ENCODE data around the gene ZCWPW1. TPM values are rescaled to one million over a fixed set of nuclear protein-coding genes. Genes with fewer than 3 reads are reported as not detected.

The ZCWPW1 gene
- total and polyA plus RNA-seq, 2 donors (not counting 1 experiment from before 2014, with no cell fraction given): 11.3 to 28.0 TPM

- Histone ChIP-seq H3K27ac (ENCODE audit: low read length in 2 of 2) (no peak overlapping the region), H3K4me2 (replicated peaks; ENCODE audit: low read depth, low read length, poor library complexity, severe bottlenecking) (no peak overlapping the region), H3K9ac (ENCODE audit: low read length) (no peak overlapping the region), H3K4me3 (ENCODE audit: control extremely low read depth in 1 of 5, extremely low read depth in 1 of 5, insufficient read depth in 1 of 5, low read depth in 2 of 5, low read length in 4 of 5) (no peak overlapping the region), H3K4me1 (ENCODE audit: control insufficient read depth in 2 of 2, insufficient read depth in 2 of 2, low read length in 2 of 2) (peaks cover 3 to 4% of the 10 kb centered on the region in 2 donors), H3K79me2 (ENCODE audit: control insufficient read depth, insufficient read depth, low read length) (peaks cover 25% of the 10 kb centered on the region), H3K36me3 (replicated peaks in 1 of 2; ENCODE audit: control extremely low read depth in 1 of 2, control insufficient read depth in 1 of 2, extremely low read depth in 1 of 2, insufficient read depth in 2 of 2, low read length in 1 of 2) (peaks cover 4 to 31% of the 10 kb centered on the region in 2 experiments), H2AFZ (ENCODE audit: insufficient read depth, low read depth, low read length, poor library complexity, severe bottlenecking) (no peak overlapping the region), H4K20me1 (ENCODE audit: control insufficient read depth, insufficient read depth, low read length, poor library complexity, severe bottlenecking) (peaks cover 33% of the 10 kb centered on the region), H3K9me3 (ENCODE audit: control extremely low read depth in 1 of 3, control insufficient read depth in 2 of 3, insufficient read depth in 1 of 3, low read length in 2 of 3) (no peaks in the 10 kb centered on the region), H3K27me3 (replicated peaks in 1 of 4; ENCODE audit: control extremely low read depth in 1 of 4, control insufficient read depth in 3 of 4, insufficient read depth in 4 of 4, low read length in 3 of 4) (no peaks in the 10 kb centered on the region)
- Mint-ChIP-seq H3K4me3 (no peak overlapping the region), H3K27me3 (no peaks in the 10 kb centered on the region), H3K27ac (no peak overlapping the region), H3K9me3 (ENCODE audit: insufficient read depth) (no peaks in the 10 kb centered on the region), H3K4me1 (peaks cover 3% of the 10 kb centered on the region)
- ChIA-PET CTCF (interaction anchor here (1.1 to 2.6 kb wide), 6 partner anchors 15 to 124 kb away, joined by 3 to 15 read pairs (median 6); partner anchors contain the start of gene TSC22D4), POLR2A (interaction anchor here (0.6 kb wide), 1 partner anchor 11 kb away, joined by 7 read pairs; no protein-coding TSS in a partner anchor)
- ATAC-seq (ENCODE audit: low read depth): no peak
- no peak for DNase-seq
- intact Hi-C loops (cut with micrococcal nuclease): no loop called here
- no peak for TF ChIP-seq CTCF (IDR thresholded peaks at IDR 0.05)
- 80% methylated on average over 1 of the region's 2 CpGs for WGBS (ENCODE audit: insufficient coverage)
Measured at GRCh38 chr7:100464791-100465190, 36.3 kb upstream of the ZCWPW1 start.

DNA sequence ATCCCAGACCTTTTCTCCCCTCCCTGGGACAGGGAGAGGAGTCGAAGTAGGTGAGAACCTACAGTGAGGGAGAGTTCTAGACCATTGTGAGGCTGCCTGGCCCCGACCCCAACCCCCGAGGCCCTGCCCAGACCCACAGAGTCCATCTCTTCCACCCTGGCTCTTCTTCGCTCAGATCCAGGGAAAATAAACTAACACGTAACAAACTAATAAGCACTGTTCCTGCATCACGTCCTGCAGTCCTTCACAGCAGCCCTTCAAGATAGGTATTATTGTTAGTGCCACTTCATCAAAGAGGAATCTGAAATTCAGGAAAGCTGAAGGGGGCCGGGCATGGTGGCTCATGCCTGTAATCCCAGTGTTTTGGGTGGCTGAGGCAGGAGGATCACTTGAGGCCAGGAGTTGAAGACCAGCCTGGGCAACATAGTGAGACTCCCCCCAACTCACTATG is 35.7 kb upstream of the ZCWPW1 start, which contains the start of gene SPACDR:
Gene SPACDR, minus strand, starts transcription at position 51 of the 451 bp plus-strand sequence. CDS start 235 bp downstream, outside the sequence.
- Mint-ChIP-seq H3K27me3 (no peaks in the 10 kb centered on the region), H3K9me3 (ENCODE audit: insufficient read depth) (no peaks in the 10 kb centered on the region), H3K4me1 (peaks cover 2% of the 10 kb centered on the region), H3K27ac (no peak within 1 kb of the TSS), H3K4me3 (no peak within 1 kb of the TSS)
- ChIA-PET CTCF (interaction anchor here (1.1 to 2.6 kb wide), 3 partner anchors 18 to 100 kb away, joined by 3 to 15 read pairs (median 5); no protein-coding TSS in a partner anchor), POLR2A (interaction anchor here (0.6 kb wide), 1 partner anchor 35 kb away, joined by 6 read pairs; the partner anchor contains the start of gene MEPCE)
- no peak for ATAC-seq (ENCODE audit: low read depth)
- Histone ChIP-seq H3K4me1 (ENCODE audit: control insufficient read depth in 2 of 2, insufficient read depth in 2 of 2, low read length in 2 of 2) (no peaks in the 10 kb centered on the region), H3K27me3 (replicated peaks in 1 of 4; ENCODE audit: control extremely low read depth in 1 of 4, control insufficient read depth in 3 of 4, insufficient read depth in 4 of 4, low read length in 3 of 4) (no peaks in the 10 kb centered on the region), H3K4me3 (ENCODE audit: control extremely low read depth in 1 of 5, extremely low read depth in 1 of 5, insufficient read depth in 1 of 5, low read depth in 2 of 5, low read length in 4 of 5) (no peak within 1 kb of the TSS), H3K27ac (ENCODE audit: low read length in 2 of 2) (no peak within 1 kb of the TSS), H3K79me2 (ENCODE audit: control insufficient read depth, insufficient read depth, low read length) (peaks cover 25% of the 10 kb centered on the region), H4K20me1 (ENCODE audit: control insufficient read depth, insufficient read depth, low read length, poor library complexity, severe bottlenecking) (peaks cover 27% of the 10 kb centered on the region), H3K9ac (ENCODE audit: low read length) (no peak within 1 kb of the TSS), H3K4me2 (replicated peaks; ENCODE audit: low read depth, low read length, poor library complexity, severe bottlenecking) (no peak within 1 kb of the TSS), H2AFZ (ENCODE audit: insufficient read depth, low read depth, low read length, poor library complexity, severe bottlenecking) (no peak within 1 kb of the TSS), H3K9me3 (ENCODE audit: control extremely low read depth in 1 of 3, control insufficient read depth in 2 of 3, insufficient read depth in 1 of 3, low read length in 2 of 3) (no peaks in the 10 kb centered on the region), H3K36me3 (replicated peaks in 1 of 2; ENCODE audit: control extremely low read depth in 1 of 2, control insufficient read depth in 1 of 2, extremely low read depth in 1 of 2, insufficient read depth in 2 of 2, low read length in 1 of 2) (peaks cover 4 to 29% of the 10 kb centered on the region in 2 experiments)
- TF ChIP-seq EZH2 (IDR thresholded peaks at IDR 0.05; ENCODE audit: borderline replicate concordance, insufficient read depth, low read depth, low read length, poor library complexity, severe bottlenecking): no peak
- no peak for TF ChIP-seq CTCF (IDR thresholded peaks at IDR 0.05)
- intact Hi-C loops (cut with micrococcal nuclease): no loop called here
- WGBS (ENCODE audit: insufficient coverage): no CpG with 5 or more reads among the region's 7 CpGs
- DNase-seq: no peak

Measured in B cell (primary cell).